Psoas muscle (tissue), 8 donors: ENCODE measurements around the gene ATXN10. TPM values are rescaled to one million over a fixed set of nuclear protein-coding genes. Genes with fewer than 3 reads are reported as not detected.

Source experiments
- ATAC-seq, 4 donors: fragments of 200-7000 bp; cut with Tn5 transposase; one replicate each; pipeline ENCODE4 v1.9.1; 2020; ENCODE audit warnings: moderate library complexity in 3 of 4, mild to moderate bottlenecking in 2 of 4
- DNase-seq, 2 donors: peaks; one replicate each; pipeline ENCODE4 v3.0.0-alpha.2; 2020
- H3K27ac ChIP-seq: fragments of 200-600 bp; one replicate; pipeline ENCODE4 v1.8.0; 2022
- H3K27me3 ChIP-seq, 3 donors: fragments of 200-600 bp in 1 of 3; one replicate each; pipeline versions ENCODE4 v1.6.1 to v1.8.0; 2013 to 2022; ENCODE audit warnings: low read length in 2 of 3, mild to moderate bottlenecking in 2 of 3, moderate library complexity in 1 of 3; ENCODE audit not compliant: insufficient read depth in 3 of 3
- H3K36me3 ChIP-seq, 2 donors: fragments of 200-600 bp in 1 of 2; one replicate each; pipeline versions ENCODE4 v1.6.1 to v1.8.0; 2013 to 2022; ENCODE audit warnings: low read depth in 1 of 2, mild to moderate bottlenecking in 1 of 2, moderate library complexity in 1 of 2; ENCODE audit not compliant: insufficient read depth in 1 of 2
- H3K4me1 ChIP-seq: fragments of 200-600 bp; one replicate; pipeline ENCODE4 v1.8.0; 2022
- H3K4me3 ChIP-seq: fragments of 200-600 bp; one replicate; pipeline ENCODE4 v1.8.0; 2022; ENCODE audit warnings: mild to moderate bottlenecking
- H3K9me3 ChIP-seq: fragments of 200-600 bp; one replicate; pipeline ENCODE4 v1.8.0; 2022
- WGBS, 3 donors: extraction: QIAGEN DNeasy Blood & Tissue Kit; methylation state at CpG; one replicate each; pipeline versions ENCODE4 v1.1.6 to v1.1.7; 2013; 5-methylcytosine and 5-hydroxymethylcytosine counted together
- intact Hi-C, 2 donors: fragments of 100-400 bp; cut with DNase I; formaldehyde crosslinking; loops; one replicate each; pipeline versions ENCODE4 v1.11.0 to v1.14.2; 2022
- polyA plus RNA-seq, 3 donors: library from polyadenylated mRNA; stranded (reverse); fragments of 200-250 nt; gene quantifications; one replicate each; pipeline ENCODE4 v1.2.3, GENCODE V29; 2013
- total RNA-seq, 4 donors: library from RNA; stranded (reverse); fragmentation: NEBNext Ultra II Directional in 2 of 4; extraction: Animal tissue kit (Norgen Biotek cat#: 25700) in 2 of 4; gene quantifications; one replicate each; pipeline versions ENCODE4 v1.2.1 to v1.2.4, GENCODE V29; 2021 to 2023
- TF ChIP-seq, protein P1 (sequence below): fragments of 200-600 bp; IDR thresholded peaks from one replicate; pipeline ENCODE4 v1.8.0; 2022; ENCODE audit warnings: antibody characterized with exemption
- donor health status: healthy with polysubstance abuse.
- donor health status: DM: no; HTN: no; CAD: no; lungs with moderate emphysema.
- donor health status: Bipolar disorder and iron deficiency.
- donor health status: healthy.
- donor health status: DM: yes; HTN: yes; CAD: no.
- donor health status: DM: no; HTN: no; CAD: no.
- donor health status: DM: no; HTN: no; CAD: no.
- donor health status: DM: yes; HTN: yes; CAD: no.

Gene ATXN10
- total and polyA plus RNA-seq, 7 donors, result 57.7 to 173 (median 115) TPM

DNA sequence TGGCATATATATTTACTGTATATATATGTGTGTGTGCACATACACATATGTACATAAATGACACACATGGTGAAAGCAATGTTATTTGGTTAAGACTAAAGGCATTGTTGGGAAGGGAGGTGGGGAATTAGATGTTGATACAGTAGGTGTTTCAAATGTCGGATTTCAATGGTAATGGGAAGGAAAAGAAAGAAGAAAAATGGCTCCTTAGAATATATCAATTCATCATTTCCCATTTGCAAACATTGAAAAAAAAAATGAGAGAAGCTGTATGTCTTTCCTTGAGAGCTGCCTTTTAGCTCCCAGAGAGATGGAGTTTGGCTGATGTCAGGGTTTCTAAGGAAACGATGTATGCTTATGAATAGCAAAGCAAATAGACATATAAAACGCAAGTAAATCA lies 33.4 kb upstream of the ATXN10 start:
- Histone ChIP-seq H3K27me3 (peaks cover 0 to 3% (median 0%) of the 10 kb centered on the region in 3 donors), H3K36me3 (no peaks in the 10 kb centered on the region), H3K9me3 (no peaks in the 10 kb centered on the region), H3K27ac (no peak overlapping the region), H3K4me1 (no peaks in the 10 kb centered on the region), H3K4me3 (no peak overlapping the region)
- TF ChIP-seq, protein P1, sequence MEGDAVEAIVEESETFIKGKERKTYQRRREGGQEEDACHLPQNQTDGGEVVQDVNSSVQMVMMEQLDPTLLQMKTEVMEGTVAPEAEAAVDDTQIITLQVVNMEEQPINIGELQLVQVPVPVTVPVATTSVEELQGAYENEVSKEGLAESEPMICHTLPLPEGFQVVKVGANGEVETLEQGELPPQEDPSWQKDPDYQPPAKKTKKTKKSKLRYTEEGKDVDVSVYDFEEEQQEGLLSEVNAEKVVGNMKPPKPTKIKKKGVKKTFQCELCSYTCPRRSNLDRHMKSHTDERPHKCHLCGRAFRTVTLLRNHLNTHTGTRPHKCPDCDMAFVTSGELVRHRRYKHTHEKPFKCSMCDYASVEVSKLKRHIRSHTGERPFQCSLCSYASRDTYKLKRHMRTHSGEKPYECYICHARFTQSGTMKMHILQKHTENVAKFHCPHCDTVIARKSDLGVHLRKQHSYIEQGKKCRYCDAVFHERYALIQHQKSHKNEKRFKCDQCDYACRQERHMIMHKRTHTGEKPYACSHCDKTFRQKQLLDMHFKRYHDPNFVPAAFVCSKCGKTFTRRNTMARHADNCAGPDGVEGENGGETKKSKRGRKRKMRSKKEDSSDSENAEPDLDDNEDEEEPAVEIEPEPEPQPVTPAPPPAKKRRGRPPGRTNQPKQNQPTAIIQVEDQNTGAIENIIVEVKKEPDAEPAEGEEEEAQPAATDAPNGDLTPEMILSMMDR, result no peak
- intact Hi-C loops, result loop anchor here in 1 of 2 donors (5.0 kb wide), 1 partner anchor 334 kb away; no protein-coding TSS in a partner anchor
- 86 to 90% (median 89%) methylated on average over 3 of the region's 3 CpGs for WGBS, 3 donors
- no peak for DNase-seq
- ATAC-seq, result no peak

DNA sequence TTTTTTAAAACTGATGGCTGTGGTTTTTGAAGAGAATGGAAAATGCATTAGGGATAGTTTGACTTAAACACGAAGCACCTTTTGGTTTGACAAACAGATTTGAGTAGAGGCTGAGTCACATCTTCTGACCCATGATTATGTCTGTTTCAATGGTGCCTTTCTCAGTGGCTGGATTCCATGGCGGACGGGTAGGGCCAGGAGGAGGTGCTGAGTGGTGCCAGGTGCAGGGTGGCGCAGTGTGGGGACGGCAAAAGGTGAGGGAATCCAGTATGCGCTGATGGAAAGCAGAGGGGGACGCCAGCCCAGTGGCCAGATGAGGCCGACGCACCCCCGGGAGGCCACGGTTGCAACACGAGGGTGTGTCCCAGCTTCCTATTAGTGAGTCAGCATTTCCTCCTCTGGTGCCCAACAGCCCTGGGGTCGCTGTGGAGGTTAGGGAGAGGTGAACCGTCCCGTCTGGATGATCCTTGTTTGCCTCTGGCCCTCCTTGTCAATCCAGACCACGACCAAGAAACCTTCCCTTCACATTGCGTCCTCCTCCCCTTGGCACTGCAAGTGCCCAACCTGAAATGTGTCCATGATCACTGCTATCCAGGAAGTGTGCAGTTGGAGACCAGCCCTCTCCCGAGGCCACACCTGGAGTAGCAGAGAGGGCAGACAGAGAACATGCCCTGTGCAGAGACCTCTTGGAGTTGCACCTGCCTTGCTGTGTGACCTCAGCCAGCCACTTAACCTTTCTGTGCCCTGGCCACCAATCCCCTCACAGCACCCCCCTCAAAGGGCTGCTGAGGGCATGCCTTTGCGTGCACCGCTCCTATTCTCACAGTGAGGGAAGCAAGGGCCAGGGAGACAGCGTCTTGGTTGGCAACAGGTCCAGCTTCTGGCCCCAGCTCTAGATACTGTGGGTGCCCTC lies 32.5 kb upstream of the ATXN10 start:
- H3K36me3 ChIP-seq, result no peaks in the 10 kb centered on the region
- H3K4me1 ChIP-seq, result no peaks in the 10 kb centered on the region
- H3K9me3 ChIP-seq, result no peaks in the 10 kb centered on the region
- peaks cover 0 to 4% (median 0%) of the 10 kb centered on the region in 3 donors for H3K27me3 ChIP-seq
- WGBS, 3 donors, result 62 to 70% (median 66%) methylated on average over 21 of the region's 21 CpGs
- H3K27ac ChIP-seq, result no peak overlapping the region
- TF ChIP-seq, protein P1, result no peak
- H3K4me3 ChIP-seq, result no peak overlapping the region
- intact Hi-C loops, result loop anchor here in 1 of 2 donors (5.0 kb wide), 1 partner anchor 333 kb away; no protein-coding TSS in a partner anchor
- DNase-seq (peak; percentile 74 to 85), ATAC-seq (peak; percentile 17 to 71 (median 40))

DNA sequence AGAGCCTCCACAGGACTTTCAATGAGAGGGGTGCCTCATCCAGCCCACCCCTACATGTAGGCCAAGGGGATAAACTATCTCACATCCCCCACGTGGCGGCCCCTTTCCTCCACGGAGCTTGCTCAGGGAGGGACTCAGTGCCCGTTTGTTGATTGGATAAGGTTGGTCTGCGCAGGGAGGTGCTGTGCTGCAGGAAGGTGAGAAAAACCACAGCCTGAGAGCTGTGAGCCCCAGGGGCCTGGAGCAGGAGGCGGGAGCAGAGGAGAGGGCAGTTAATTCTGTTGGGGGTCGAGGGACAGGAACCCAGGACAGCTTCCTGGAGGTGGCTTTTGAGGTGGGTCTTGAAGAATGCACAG lies 31.9 kb upstream of the ATXN10 start:
- Histone ChIP-seq H3K36me3 (no peaks in the 10 kb centered on the region), H3K27me3 (peaks cover 0 to 11% (median 0%) of the 10 kb centered on the region in 3 donors), H3K27ac (no peak overlapping the region), H3K9me3 (no peaks in the 10 kb centered on the region), H3K4me3 (no peak overlapping the region), H3K4me1 (no peaks in the 10 kb centered on the region)
- intact Hi-C loops, result loop anchor here (5.0 to 10.0 kb wide), 2 partner anchors 195 to 333 kb away; no protein-coding TSS in a partner anchor
- TF ChIP-seq, protein P1, result no peak
- ATAC-seq (no peak), DNase-seq (no peak)
- 54 to 67% (median 62%) methylated on average over 7 of the region's 7 CpGs for whole genome bisulfite sequencing, 3 donors

DNA sequence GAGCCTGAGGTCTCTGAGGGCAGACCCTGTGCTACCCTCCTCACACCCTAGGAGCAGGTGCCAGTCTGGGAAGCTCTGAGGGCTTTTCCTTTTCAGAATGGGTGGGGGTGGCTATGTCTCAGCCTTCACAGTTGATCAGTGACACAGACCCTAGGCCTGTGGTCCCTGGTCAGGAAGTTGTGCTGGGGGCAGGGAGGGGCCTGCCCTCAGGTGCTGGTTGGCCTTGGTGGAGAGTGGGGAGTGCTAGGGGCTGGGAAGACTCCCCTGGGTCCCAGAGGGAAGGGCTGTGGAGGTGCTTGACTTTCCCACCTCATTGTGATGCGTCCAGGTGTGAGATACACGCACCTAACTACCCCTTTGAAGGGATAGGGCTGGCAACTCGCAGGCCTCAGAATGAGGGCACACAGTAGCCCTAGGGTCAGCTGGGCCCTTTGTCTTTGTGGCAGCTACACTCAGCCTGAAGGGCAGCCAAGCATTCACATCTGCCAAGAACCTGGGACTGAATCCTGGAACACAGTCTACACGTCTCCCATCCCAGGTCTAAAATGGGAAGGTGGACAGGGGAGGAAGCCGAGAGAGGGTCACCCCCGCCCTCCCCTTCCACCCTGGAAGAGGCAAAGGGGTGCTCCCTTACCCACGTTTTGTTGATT lies 31.2 kb upstream of the ATXN10 start:
- peak in 2 of 4 donors; percentile 23 to 42 for ATAC-seq
- TF ChIP-seq, protein P1, result no peak
- Histone ChIP-seq H3K9me3 (no peaks in the 10 kb centered on the region), H3K4me3 (no peak overlapping the region), H3K27ac (no peak overlapping the region), H3K27me3 (peaks cover 0 to 12% (median 0%) of the 10 kb centered on the region in 3 donors), H3K36me3 (no peaks in the 10 kb centered on the region), H3K4me1 (no peaks in the 10 kb centered on the region)
- WGBS, 3 donors, result 48 to 57% (median 53%) methylated on average over 7 of the region's 7 CpGs
- DNase-seq, result no peak
- intact Hi-C loops, result loop anchor here (10.0 kb wide), 1 partner anchor 194 kb away; no protein-coding TSS in a partner anchor
